Glomerular endothelial cell (primary cell): ENCODE data around the gene RBMS3. TPM values are rescaled to one million over a fixed set of nuclear protein-coding genes. Genes with fewer than 3 reads are reported as not detected.
A peak's percentile ranks its signal among the peaks of the same experiment; 100 is the strongest.
"Not testable (repeated sequence)": the region's sequence is repeated elsewhere in the genome, so short reads cannot be mapped to it uniquely, and the experiment has no call there.

Source experiments
- DNase-seq: peaks from one replicate; pipeline ENCODE4 v3.0.0-alpha.2; 2011; ENCODE audit warnings: low read depth, low spot score; ENCODE audit errors: extremely low read depth
- total RNA-seq: library from RNA; depleted of rRNA; stranded (reverse); fragments of >200 nt; gene quantifications from 2 replicates; pipeline ENCODE4 v1.2.3, GENCODE V29; 2015

Gene RBMS3
- total RNA-seq, 1 donor from 2014 or later: 36.8 TPM

GRCh38 chr3:29759411-29760225 is 478.7 kb downstream of the RBMS3 start:
- no peak for DNase-seq

- DNase-seq: no peak
Measured at GRCh38 chr3:29760226-29760685, 479.4 kb downstream of the RBMS3 start.

- no peak for DNase-seq
Measured at GRCh38 chr3:29761517-29761916, 480.6 kb downstream of the RBMS3 start.

GRCh38 chr3:29763115-29763514 is 482.2 kb downstream of the RBMS3 start:
- DNase-seq: no peak

GRCh38 chr3:29764041-29764440 is 483.2 kb downstream of the RBMS3 start:
- no peak for DNase-seq

GRCh38 chr3:29764603-29765254 is 483.9 kb downstream of the RBMS3 start:
- peak; percentile 93 for DNase-seq

- no peak for DNase-seq
Measured at GRCh38 chr3:29771602-29772001, 490.7 kb downstream of the RBMS3 start.

- no peak for DNase-seq
Measured at GRCh38 chr3:29772436-29772835, 491.6 kb downstream of the RBMS3 start.

GRCh38 chr3:29773481-29773880 is 492.6 kb downstream of the RBMS3 start:
- no peak for DNase-seq

- no peak for DNase-seq
Measured at GRCh38 chr3:29775340-29775739, 494.5 kb downstream of the RBMS3 start.

- no peak for DNase-seq
Measured at GRCh38 chr3:29777869-29778268, 497.0 kb downstream of the RBMS3 start.

GRCh38 chr3:29789686-29790085 is 508.8 kb downstream of the RBMS3 start:
- DNase-seq: no peak

- DNase-seq: no peak
Measured at GRCh38 chr3:29796808-29797207, 515.9 kb downstream of the RBMS3 start.

- DNase-seq: no peak
Measured at GRCh38 chr3:29802057-29802456, 521.2 kb downstream of the RBMS3 start.

- DNase-seq: no peak
Measured at GRCh38 chr3:29804044-29804443, 523.2 kb downstream of the RBMS3 start.

- DNase-seq: no peak
Measured at GRCh38 chr3:29805757-29806156, 524.9 kb downstream of the RBMS3 start.

GRCh38 chr3:29808324-29808723 is 527.5 kb downstream of the RBMS3 start:
- not testable (repeated sequence) for DNase-seq

GRCh38 chr3:29822071-29822470 is 541.2 kb downstream of the RBMS3 start:
- peak; percentile 14 for DNase-seq

GRCh38 chr3:29823233-29823632 is 542.4 kb downstream of the RBMS3 start:
- no peak for DNase-seq

- no peak for DNase-seq
Measured at GRCh38 chr3:29826712-29827111, 545.8 kb downstream of the RBMS3 start.

GRCh38 chr3:29827756-29828155 is 546.9 kb downstream of the RBMS3 start:
- DNase-seq: no peak

GRCh38 chr3:29829340-29829739 is 548.5 kb downstream of the RBMS3 start:
- no peak for DNase-seq
